Activated B cell treated with CpG ODN at 0.5 μM for 24 hours (primary cell): ENCODE measurements around the gene TIGD1. TPM values are rescaled to one million over a fixed set of nuclear protein-coding genes. Genes with fewer than 3 reads are reported as not detected.
A peak's percentile ranks its signal among the peaks of the same experiment; 100 is the strongest.

Experiments used
- ATAC-seq: fragments of 200-7000 bp; cut with Tn5 transposase; one replicate; pipeline ENCODE4 v1.10.0; 2021; ENCODE audit warnings: low read depth, mild to moderate bottlenecking, moderate library complexity
- CTCF ChIA-PET: fragments of 350-600 bp; sonication (Branson Sonifier 250); formaldehyde crosslinking; loops from one replicate; lab custom pipeline; 2021; ENCODE audit warnings: antibody characterized with exemption; lab: Charles Lee
- POLR2A ChIA-PET: fragments of 350-600 bp; sonication (Branson Sonifier 250); formaldehyde crosslinking; loops from one replicate; lab custom pipeline; 2021; ENCODE audit warnings: antibody characterized with exemption; lab: Charles Lee
- DNase-seq: peaks from one replicate; pipeline ENCODE4 v3.0.0; 2022
- H3K27ac Mint-ChIP-seq: one replicate; pipeline ENCODE4 v1.8.0; 2020; ENCODE audit warnings: mixed read lengths
- H3K27me3 Mint-ChIP-seq: one replicate; pipeline ENCODE4 v1.8.0; 2021; ENCODE audit warnings: mixed read lengths
- H3K36me3 Mint-ChIP-seq: one replicate; pipeline ENCODE4 v1.8.0; 2021; ENCODE audit warnings: low read depth, mixed read lengths
- H3K4me1 Mint-ChIP-seq: one replicate; pipeline ENCODE4 v1.8.0; 2021; ENCODE audit warnings: mixed read lengths
- H3K4me3 Mint-ChIP-seq: one replicate; pipeline ENCODE4 v1.8.0; 2020; ENCODE audit warnings: mild to moderate bottlenecking, mixed read lengths
- H3K9me3 Mint-ChIP-seq: one replicate; pipeline ENCODE4 v1.8.0; 2020; ENCODE audit warnings: mixed read lengths
- intact Hi-C: fragments of 100-400 bp; cut with micrococcal nuclease; formaldehyde crosslinking; loops from one replicate; pipeline ENCODE4 v1.15.1; 2024
- total RNA-seq: library from RNA; stranded (reverse); gene quantifications from 2 replicates; pipeline ENCODE4 v1.2.3, GENCODE V29; 2022
- TF ChIP-seq, protein P1 (sequence below): fragments of 200-600 bp; IDR thresholded peaks from one replicate; pipeline ENCODE4 v1.8.0; 2022; ENCODE audit warnings: antibody characterized with exemption, mild to moderate bottlenecking

TIGD1 gene
- total RNA-seq, 1 donor from 2014 or later, result 8.8 TPM

GRCh38 chr2:232563580-232563979, 13.2 kb upstream of the TIGD1 start:
- no peak overlapping the region for H3K4me3 Mint-ChIP-seq
- peaks cover 86% of the 10 kb centered on the region for H3K36me3 Mint-ChIP-seq
- CTCF ChIA-PET, result interaction anchor here (0.9 kb wide), 1 partner anchor 10 kb away, joined by 4 read pairs; no protein-coding TSS in a partner anchor
- no peaks in the 10 kb centered on the region for H3K9me3 Mint-ChIP-seq
- ATAC-seq (no peak), DNase-seq (no peak)
- TF ChIP-seq, protein P1, sequence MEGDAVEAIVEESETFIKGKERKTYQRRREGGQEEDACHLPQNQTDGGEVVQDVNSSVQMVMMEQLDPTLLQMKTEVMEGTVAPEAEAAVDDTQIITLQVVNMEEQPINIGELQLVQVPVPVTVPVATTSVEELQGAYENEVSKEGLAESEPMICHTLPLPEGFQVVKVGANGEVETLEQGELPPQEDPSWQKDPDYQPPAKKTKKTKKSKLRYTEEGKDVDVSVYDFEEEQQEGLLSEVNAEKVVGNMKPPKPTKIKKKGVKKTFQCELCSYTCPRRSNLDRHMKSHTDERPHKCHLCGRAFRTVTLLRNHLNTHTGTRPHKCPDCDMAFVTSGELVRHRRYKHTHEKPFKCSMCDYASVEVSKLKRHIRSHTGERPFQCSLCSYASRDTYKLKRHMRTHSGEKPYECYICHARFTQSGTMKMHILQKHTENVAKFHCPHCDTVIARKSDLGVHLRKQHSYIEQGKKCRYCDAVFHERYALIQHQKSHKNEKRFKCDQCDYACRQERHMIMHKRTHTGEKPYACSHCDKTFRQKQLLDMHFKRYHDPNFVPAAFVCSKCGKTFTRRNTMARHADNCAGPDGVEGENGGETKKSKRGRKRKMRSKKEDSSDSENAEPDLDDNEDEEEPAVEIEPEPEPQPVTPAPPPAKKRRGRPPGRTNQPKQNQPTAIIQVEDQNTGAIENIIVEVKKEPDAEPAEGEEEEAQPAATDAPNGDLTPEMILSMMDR, result no peak
- intact Hi-C loops, result loop anchor here (5.0 kb wide), 1 partner anchor 601 kb away; the partner anchor contains the start of gene DIS3L2
- H3K4me1 Mint-ChIP-seq, result peaks cover 18% of the 10 kb centered on the region
- POLR2A ChIA-PET, result interaction anchor here (1.8 kb wide), 1 partner anchor 13 kb away, joined by 11 read pairs; the partner anchor contains the start of genes EIF4E2 and TIGD1
- H3K27me3 Mint-ChIP-seq, result no peaks in the 10 kb centered on the region
- peak overlapping the region; percentile 12 for H3K27ac Mint-ChIP-seq

DNA sequence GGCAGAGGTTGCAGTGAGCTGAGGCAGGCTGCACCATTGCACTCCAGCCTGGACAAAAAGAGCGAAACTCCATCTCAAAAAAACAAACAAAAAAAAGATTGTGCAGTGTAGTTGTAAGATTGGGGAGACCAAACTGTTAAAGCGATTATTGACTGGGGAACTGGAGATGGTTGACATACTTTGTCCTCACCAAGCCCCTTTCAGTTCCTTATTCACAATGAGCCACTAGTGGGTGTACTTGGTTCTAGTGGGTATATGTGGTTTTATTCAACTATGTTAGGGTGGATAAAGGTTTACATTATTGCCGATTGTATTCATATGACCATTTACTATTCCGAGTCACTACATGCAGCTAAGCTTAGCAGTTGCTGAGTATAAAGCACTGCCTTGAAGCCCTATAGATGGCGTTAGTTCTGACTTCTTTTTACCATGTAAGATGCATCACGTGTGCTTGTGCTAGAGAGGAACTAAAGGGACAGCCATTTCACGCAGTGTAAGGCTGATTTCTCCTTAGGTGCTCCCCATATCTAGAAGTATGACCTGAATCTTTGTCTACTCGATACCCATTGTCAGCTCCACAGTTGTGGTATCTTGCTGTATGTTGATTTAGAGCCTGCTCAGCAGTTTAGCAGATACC, 12.3 kb upstream of the TIGD1 start:
- TF ChIP-seq, protein P1, result no peak
- Mint-ChIP-seq H3K9me3 (no peaks in the 10 kb centered on the region), H3K36me3 (peaks cover 85% of the 10 kb centered on the region), H3K4me1 (peaks cover 18% of the 10 kb centered on the region), H3K4me3 (no peak overlapping the region), H3K27me3 (no peaks in the 10 kb centered on the region), H3K27ac (peak overlapping the region; percentile 41)
- intact Hi-C loops, result loop anchor here (1.0 to 5.0 kb wide), 2 partner anchors 12 to 600 kb away; partner anchors contain the start of genes DIS3L2, EIF4E2 and TIGD1
- DNase-seq (no peak), ATAC-seq (peak; percentile 84)
- CTCF ChIA-PET, result interaction anchor here (0.7 to 0.9 kb wide), 2 partner anchors 9 to 38 kb away, joined by 4 read pairs; no protein-coding TSS in a partner anchor
- POLR2A ChIA-PET, result interaction anchor here (1.0 to 1.8 kb wide), 2 partner anchors 12 to 948 kb away, joined by 4 to 11 read pairs; partner anchors contain the start of genes EIF4E2 and TIGD1

DNA sequence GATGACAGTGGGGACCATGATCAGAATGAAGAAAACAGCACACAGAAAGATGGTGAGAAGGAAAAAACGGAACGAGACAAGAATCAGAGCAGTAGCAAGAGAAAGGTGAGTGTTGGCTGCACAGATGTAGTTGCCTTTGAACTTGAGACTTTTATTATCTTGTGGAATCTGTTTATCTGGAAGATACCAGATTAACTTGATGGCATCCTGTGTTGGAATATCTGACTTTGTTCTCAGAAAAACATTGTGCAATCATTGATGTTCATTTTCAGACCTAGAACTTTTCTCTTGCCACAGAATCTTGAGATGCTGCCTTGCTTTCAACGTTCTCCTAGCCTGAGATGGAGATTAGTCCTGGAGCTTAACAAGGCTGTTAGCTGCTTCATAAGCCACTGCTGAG, 6.1 kb upstream of the TIGD1 start:
- Mint-ChIP-seq H3K4me3 (no peak overlapping the region), H3K4me1 (peaks cover 32% of the 10 kb centered on the region), H3K27me3 (no peaks in the 10 kb centered on the region), H3K9me3 (no peaks in the 10 kb centered on the region), H3K27ac (no peak overlapping the region), H3K36me3 (peaks cover 74% of the 10 kb centered on the region)
- ATAC-seq (no peak), DNase-seq (no peak)
- ChIA-PET POLR2A (no interaction called here), CTCF (no interaction called here)
- TF ChIP-seq, protein P1, result no peak
- intact Hi-C loops, result no loop called here

DNA sequence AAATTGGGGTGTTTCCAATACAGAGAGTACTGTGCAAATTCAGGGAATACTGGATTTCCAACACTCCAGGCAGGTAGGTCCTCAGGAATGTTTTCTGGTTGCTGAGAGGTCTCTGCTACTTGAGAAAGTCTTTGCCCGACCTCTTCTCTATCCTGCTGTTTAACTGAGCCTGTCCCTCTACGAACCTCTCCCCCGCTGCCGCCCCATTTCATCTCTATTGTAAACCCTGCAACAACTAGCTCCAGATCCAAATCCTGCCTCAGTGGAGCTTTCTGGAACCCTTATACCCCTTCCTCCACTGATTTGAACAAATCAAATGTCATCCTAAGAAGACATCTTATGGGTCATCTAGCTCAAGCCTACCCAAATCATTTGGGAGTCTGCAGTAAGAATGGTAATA, 1.4 kb upstream of the TIGD1 start:
- intact Hi-C loops, result loop anchor here (1.0 to 2.0 kb wide), 2 partner anchors 145 to 700 kb away; partner anchors contain the start of genes ATG16L1 and GIGYF2
- TF ChIP-seq, protein P1, result no peak
- H3K4me3 Mint-ChIP-seq, result peak overlapping the region; percentile 98
- H3K27me3 Mint-ChIP-seq, result no peaks in the 10 kb centered on the region
- ATAC-seq, result no peak
- CTCF ChIA-PET, result no interaction called here
- peaks cover 49% of the 10 kb centered on the region for H3K36me3 Mint-ChIP-seq
- peaks cover 60% of the 10 kb centered on the region for H3K4me1 Mint-ChIP-seq
- H3K27ac Mint-ChIP-seq, result peak overlapping the region; percentile 99
- POLR2A ChIA-PET, result no interaction called here
- no peak for DNase-seq
- H3K9me3 Mint-ChIP-seq, result no peaks in the 10 kb centered on the region

DNA sequence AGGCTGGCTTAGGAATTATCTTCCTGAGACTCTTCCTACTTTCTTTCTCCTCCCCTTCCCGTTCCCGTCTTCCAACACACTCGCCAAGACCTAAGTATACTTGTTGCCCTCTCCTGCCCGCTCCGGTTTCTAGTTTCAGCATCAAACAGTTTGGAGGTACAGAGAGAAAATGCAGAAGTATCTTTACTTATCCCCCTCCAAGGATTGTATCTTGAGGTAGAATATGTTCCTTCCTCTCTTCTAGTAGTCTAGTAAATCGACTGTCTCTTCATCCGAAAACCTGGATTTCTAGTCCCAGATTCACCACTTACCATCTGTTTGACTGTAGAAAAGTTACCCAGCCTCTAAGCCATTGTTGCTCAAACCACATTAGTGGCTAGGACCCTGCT, 887 bp upstream of the TIGD1 start:
- Mint-ChIP-seq H3K27me3 (no peaks in the 10 kb centered on the region), H3K4me3 (peak overlapping the region; percentile 98), H3K9me3 (no peaks in the 10 kb centered on the region), H3K36me3 (peaks cover 47% of the 10 kb centered on the region), H3K4me1 (peaks cover 63% of the 10 kb centered on the region), H3K27ac (peak overlapping the region; percentile 99)
- no peak for ATAC-seq
- intact Hi-C loops, result loop anchor here (1.0 to 2.0 kb wide), 2 partner anchors 146 to 700 kb away; partner anchors contain the start of genes ATG16L1 and GIGYF2
- POLR2A ChIA-PET, result interaction anchor here (0.6 to 1.5 kb wide), 8 partner anchors 12 to 1087 kb away, joined by 3 to 11 read pairs (median 4); partner anchors contain the start of genes NCL, PDE6D and PTMA
- TF ChIP-seq, protein P1, result no peak
- DNase-seq, result no peak
- CTCF ChIA-PET, result interaction anchor here (1.2 kb wide), 1 partner anchor 9 kb away, joined by 4 read pairs; no protein-coding TSS in a partner anchor
